HG03571 (cell line): ENCODE data around the gene MED31.
"Not testable (repeated sequence)": the region's sequence is repeated elsewhere in the genome, so short reads cannot be mapped to it uniquely, and the experiment has no call there.

ENCODE experiments used
- ATAC-seq: cut with Tn5 transposase; IDR thresholded peaks from one replicate; pipeline ENCODE4 v1.9.1; 2021; ENCODE audit not compliant: unreplicated experiment

The MED31 gene

DNA sequence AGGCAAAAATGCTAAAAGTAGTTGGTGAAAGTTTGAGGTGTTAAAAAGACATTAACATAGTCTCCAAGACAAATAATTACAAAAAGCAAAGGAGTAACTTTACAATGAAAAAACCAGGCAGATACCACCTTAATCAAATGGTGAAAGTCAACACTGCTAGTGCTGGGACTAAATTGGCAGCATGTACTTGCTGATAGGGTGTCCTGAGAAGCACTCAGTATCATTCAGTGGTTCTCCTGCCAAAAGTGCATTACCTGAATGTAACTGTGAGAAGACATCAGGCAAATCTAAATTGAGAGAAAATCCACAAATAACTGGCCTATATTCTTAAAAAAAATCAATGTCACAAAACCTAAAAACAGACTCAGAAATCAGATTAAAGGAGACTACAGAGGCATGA, 18.9 kb downstream of the MED31 start:
- no peak for ATAC-seq

DNA sequence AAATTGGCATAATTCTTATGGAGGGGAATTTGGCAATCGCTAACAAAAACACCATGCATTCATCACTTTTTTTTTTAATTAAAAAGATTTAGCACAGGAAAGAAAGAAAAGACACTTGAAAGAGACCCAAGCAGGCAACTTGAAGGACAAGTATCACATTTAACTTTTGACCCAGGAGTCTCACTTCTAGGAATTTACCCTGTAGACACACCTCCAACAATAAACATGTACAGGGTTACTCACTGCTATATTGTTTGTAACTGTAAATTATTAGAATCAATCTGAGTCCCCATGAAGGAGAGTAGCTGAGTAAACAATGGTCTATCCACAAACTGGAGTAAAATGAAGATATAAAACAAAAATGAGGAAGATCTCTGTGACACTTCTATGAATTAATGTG, 21.0 kb downstream of the MED31 start:
- ATAC-seq: no peak

DNA sequence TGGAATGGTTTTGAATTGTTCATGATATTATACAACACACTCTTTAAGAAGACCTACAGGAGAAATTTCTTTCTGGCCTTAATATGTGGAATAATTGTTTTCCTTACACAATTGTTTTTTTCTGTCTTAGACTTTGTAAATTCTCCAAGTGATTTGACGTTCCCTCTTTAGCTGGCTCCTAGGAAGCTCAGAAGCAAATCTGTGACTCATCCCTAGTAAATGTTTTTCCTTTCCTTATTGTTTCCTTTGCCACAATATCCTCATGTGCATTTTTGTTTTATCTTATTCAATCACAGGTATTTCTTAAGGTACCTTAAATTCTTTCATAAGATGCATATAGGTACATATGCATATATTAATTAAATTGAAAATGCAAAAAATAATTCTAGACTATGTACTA, 24.4 kb downstream of the MED31 start:
- no peak for ATAC-seq

DNA sequence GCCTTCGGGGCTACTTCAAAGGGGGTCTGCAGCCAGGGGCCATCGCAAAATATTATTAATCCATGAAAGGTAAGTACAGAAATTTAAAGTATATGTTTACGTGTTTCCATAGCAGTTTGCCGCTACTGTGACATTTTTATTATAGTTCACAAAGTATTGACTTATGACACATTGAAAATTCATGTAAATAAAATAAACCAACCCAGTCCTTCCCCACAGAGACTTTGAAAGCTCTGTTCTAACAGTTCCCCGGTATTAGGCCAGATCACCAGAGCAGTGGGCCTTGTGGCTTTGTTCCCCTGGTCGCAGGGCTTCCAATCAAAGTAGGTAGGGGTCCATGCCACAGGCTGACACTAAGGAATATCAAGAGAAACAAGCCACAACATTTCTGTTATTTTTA, 24.8 kb downstream of the MED31 start:
- ATAC-seq: no peak

- ATAC-seq: no peak
Measured at GRCh38 chr17:6623941-6624340, 27.5 kb downstream of the MED31 start.

GRCh38 chr17:6611231-6611630, 40.2 kb downstream of the MED31 start:
- ATAC-seq: no peak

- ATAC-seq: no peak
Measured at GRCh38 chr17:6610011-6610410, 41.4 kb downstream of the MED31 start.

- ATAC-seq: no peak
Measured at GRCh38 chr17:6608321-6608720, 43.1 kb downstream of the MED31 start.

- ATAC-seq: no peak
Measured at GRCh38 chr17:6605142-6605541, 46.3 kb downstream of the MED31 start.

DNA sequence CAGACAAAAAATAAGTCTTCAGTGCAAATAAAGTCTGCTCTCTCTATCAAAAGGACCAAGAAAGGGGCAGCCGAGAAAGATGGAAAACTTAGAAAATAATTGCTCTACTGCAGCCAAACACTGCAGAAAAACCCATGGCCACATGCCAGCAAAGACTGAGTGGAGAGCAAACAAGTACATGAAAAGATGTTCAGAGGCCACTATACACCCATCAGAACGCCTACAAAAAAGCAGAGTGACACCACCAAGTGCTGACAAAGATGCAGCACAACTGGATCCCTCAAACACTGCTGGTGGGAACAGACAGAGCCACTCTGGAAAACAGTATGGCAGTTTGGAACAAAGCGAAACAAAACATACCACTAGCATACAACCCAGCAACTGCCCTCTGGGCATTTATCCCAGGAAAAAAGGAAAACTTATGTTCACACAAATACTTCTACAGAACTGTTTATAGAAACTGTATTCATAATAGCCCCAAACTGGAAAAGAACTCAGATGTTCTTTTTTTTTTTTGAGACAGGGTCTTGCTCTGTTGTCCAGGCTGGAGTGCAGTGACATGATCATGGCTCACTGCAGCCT, 47.6 kb downstream of the MED31 start:
- no peak for ATAC-seq

DNA sequence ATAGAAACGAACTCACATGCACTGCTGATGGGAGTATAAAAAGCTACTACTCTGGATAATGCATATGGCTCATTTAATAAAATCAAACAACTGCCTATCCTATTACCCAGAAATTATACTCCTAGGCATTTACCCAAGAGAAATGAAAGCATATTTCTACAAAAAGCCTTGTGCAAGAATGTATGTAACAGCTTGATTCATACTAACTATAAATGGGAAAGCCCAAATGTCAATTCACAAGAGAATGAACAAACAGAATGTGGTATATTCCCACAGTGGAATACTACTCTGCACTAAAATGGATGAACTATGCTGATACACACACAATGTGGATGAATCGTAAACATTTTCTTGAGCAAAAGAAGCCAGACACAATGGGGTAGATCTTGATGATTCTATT, 49.3 kb downstream of the MED31 start:
- no peak for ATAC-seq

GRCh38 chr17:6599364-6599763, 52.0 kb downstream of the MED31 start:
- no peak for ATAC-seq

DNA sequence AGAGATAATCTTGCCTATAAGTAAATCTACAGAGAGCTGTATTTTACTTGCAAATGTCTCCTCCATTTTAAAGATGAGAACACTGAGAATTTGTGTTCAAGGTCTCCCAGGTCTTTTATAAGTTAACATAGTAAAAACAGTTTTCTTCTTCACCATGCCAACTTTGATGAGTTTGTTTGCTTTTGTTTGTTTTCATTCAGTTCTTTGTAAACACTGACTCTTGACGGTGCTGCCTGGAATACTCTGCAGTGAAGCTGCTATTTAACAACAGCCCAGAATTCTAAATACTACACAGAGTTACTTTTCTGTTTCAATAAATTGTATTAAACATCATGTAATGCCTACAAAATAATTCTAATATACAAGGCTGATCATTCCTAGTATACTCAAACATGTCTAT, 53.7 kb downstream of the MED31 start:
- no peak for ATAC-seq

DNA sequence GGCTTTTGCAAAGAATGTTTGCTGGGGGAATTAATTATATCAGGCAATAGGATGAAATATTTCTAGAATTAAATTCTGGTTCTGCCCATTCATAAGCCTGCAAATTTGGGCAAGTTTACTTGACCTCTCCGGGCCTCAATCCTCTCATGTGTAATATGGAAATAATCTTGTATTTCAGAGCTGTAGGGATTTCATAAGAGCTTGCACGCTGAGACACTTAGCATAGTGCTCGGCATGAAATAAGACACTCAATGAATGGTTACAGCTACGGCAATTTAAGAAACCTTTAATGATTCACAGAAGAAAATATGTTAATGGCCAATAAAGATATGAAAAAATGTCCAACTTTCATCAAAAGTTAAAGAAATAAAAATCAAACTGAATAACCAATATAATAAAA, 54.5 kb downstream of the MED31 start:
- no peak for ATAC-seq

- ATAC-seq: no peak
Measured at GRCh38 chr17:6596511-6596910, 54.9 kb downstream of the MED31 start.

DNA sequence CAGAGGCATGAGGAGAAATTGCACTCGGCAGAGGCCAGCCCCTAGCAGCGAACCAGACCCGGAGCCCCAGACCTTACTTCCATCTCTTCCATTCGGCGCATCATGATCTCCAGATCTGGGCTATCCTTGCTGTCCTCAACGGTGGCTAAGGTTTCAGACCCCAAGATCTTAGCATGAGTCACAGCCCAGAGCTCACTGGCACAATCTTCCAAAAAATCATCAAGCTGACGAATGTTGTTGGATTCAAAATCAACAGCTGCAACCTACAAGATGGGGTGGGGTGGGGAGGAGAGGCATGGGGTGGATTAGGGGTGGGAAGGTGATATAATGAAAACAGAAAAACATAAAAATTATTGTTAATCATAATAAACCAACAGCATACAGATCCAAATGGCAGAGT, 55.3 kb downstream of the MED31 start:
- ATAC-seq: no peak

DNA sequence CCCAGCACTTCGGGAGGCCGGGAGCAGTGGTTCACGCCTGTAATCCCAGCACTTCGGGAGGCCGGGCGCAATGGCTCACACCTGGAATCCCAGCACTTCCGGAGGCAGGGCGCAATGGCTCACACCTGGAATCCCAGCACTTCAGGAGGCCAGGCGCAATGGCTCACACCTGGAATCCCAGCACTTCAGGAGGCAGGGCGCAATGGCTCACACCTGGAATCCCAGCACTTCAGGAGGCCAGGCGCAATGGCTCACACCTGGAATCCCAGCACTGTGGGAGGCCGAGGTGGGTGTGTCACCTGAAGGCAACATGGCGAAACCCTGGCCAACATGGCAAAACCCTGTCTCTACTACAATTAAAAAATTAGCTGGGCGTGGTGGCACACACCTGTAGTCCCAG, 58.0 kb downstream of the MED31 start:
- not testable (repeated sequence) for ATAC-seq
